OCI-LY3 (cell line): ENCODE data around the gene EPYC.

ENCODE experiments used
- CTCF ChIP-seq: fragments of 200-600, 300-600 bp; sonication (generic); IDR thresholded peaks from 2 replicates; pipeline ENCODE4 v1.5.1; 2014; ENCODE audit warnings: antibody characterized with exemption, low read length, low read depth
- EZH2phosphoT487 ChIP-seq: fragments of 200-600 bp; shearing (Covaris generic); IDR thresholded peaks from 2 replicates; pipeline ENCODE4 v1.6.1; 2018; ENCODE audit warnings: antibody characterized with exemption, mixed run types, low read depth

- TF ChIP-seq CTCF (0 out of 2 replicates have a peak, but pooled peaks have one; percentile 11), EZH2phosphoT487 (no peak)
Observed at GRCh38 chr12:90987520-90987919, 17.3 kb downstream of the EPYC start.
